Measurements from ENCODE around the gene LIPE. TPM values are rescaled to one million over a fixed set of nuclear protein-coding genes. Genes with fewer than 3 reads are reported as not detected.

LIPE gene
- total RNA-seq, 1 experiment from 2014 or later = 2.1 TPM

DNA sequence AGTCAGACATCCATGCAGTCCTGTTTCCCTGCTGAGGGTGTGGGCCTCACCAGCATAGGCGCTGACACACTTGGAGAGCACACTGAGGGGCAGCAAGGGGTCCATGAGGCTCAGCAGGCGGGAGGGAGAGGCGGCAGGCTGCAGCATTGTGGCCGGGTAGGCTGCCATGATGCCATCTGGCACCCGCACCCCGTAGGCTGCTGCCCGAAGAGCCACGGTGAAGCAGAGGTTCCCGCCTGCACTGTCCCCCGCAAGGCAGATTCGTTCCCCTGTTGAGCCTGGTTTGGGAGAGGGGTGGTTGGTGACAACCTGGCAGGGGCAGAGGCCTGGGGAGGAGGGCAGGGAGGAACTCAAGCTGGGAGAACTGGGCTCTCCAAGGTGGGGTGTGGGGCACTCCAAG, 21.1 kb downstream of the LIPE start:
- DNase-seq (no peak), ATAC-seq (no peak)
- Histone ChIP-seq H3K27me3 (ENCODE audit: low read length) (no peaks in the 10 kb centered on the region), H3F3A (ENCODE audit: low read length, unreplicated experiment) (no peaks in the 10 kb centered on the region), H3K4me3 (ENCODE audit: low read length) (no peak overlapping the region), H3K36me3 (ENCODE audit: low read depth, low read length) (no peaks in the 10 kb centered on the region), H3K4me2 (ENCODE audit: low read length) (no peak overlapping the region), H3K9me3 (ENCODE audit: low read length) (no peaks in the 10 kb centered on the region), H3K27ac (ENCODE audit: low read length) (no peak overlapping the region), H2AFZ (ENCODE audit: low read length) (no peak overlapping the region), H3K9ac (ENCODE audit: low read length) (no peak overlapping the region), H3K4me1 (ENCODE audit: insufficient read depth, low read length) (no peaks in the 10 kb centered on the region), H3K79me2 (ENCODE audit: low read length) (no peaks in the 10 kb centered on the region), H4K20me1 (ENCODE audit: low read length) (no peaks in the 10 kb centered on the region), H3K9me2 (replicated peaks; ENCODE audit: low read length) (no peaks in the 10 kb centered on the region)
- CTCF ChIA-PET = no interaction called here
- POLR2A ChIA-PET (ENCODE audit: unreplicated experiment) = no interaction called here
- intact Hi-C loops (cut with micrococcal nuclease) = no loop called here
- no TSS peak for BruUV-seq (replicated peaks)
- no peak for TF ChIP-seq EZH2phosphoT487 (IDR thresholded peaks at IDR 0.05; ENCODE audit: borderline replicate concordance, low read length)
- TF ChIP-seq, protein P1, sequence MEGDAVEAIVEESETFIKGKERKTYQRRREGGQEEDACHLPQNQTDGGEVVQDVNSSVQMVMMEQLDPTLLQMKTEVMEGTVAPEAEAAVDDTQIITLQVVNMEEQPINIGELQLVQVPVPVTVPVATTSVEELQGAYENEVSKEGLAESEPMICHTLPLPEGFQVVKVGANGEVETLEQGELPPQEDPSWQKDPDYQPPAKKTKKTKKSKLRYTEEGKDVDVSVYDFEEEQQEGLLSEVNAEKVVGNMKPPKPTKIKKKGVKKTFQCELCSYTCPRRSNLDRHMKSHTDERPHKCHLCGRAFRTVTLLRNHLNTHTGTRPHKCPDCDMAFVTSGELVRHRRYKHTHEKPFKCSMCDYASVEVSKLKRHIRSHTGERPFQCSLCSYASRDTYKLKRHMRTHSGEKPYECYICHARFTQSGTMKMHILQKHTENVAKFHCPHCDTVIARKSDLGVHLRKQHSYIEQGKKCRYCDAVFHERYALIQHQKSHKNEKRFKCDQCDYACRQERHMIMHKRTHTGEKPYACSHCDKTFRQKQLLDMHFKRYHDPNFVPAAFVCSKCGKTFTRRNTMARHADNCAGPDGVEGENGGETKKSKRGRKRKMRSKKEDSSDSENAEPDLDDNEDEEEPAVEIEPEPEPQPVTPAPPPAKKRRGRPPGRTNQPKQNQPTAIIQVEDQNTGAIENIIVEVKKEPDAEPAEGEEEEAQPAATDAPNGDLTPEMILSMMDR (conservative IDR thresholded peaks at IDR 0.05; ENCODE audit: low read depth, low read length) = no peak
- no peak for TF ChIP-seq EZH2 (IDR thresholded peaks at IDR 0.05; ENCODE audit: low read length, unreplicated experiment)

DNA sequence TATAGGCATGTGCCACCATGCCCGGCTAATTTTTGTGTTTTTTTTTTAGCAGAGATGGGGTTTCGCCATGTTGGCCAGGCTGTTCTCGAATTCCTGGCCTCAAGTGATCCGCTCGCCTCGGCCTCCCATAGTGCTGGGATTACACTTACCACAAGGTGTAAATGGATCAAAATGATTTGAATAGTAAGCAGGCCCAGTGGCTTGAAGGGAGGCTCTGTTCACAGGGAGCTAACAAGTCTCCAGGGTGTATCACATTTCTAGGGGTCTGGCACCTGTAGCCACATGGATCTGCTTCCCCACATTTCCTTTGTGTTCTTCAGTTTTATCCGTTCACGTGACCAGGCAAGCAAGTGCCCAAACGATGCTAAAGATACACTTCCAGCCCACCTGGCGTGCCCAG, 23.6 kb downstream of the LIPE start:
- BruUV-seq (replicated peaks) = no TSS peak
- Histone ChIP-seq H3K27me3 (ENCODE audit: low read length) (no peaks in the 10 kb centered on the region), H3K9me2 (replicated peaks; ENCODE audit: low read length) (no peaks in the 10 kb centered on the region), H3K4me1 (ENCODE audit: insufficient read depth, low read length) (no peaks in the 10 kb centered on the region), H3K4me2 (ENCODE audit: low read length) (no peak overlapping the region), H3K79me2 (ENCODE audit: low read length) (no peaks in the 10 kb centered on the region), H3K9ac (ENCODE audit: low read length) (no peak overlapping the region), H4K20me1 (ENCODE audit: low read length) (no peaks in the 10 kb centered on the region), H3K27ac (ENCODE audit: low read length) (no peak overlapping the region), H3K36me3 (ENCODE audit: low read depth, low read length) (no peaks in the 10 kb centered on the region), H2AFZ (ENCODE audit: low read length) (no peak overlapping the region), H3F3A (ENCODE audit: low read length, unreplicated experiment) (no peaks in the 10 kb centered on the region), H3K9me3 (ENCODE audit: low read length) (no peaks in the 10 kb centered on the region), H3K4me3 (ENCODE audit: low read length) (no peak overlapping the region)
- intact Hi-C loops (cut with micrococcal nuclease) = no loop called here
- TF ChIP-seq, protein P1 (conservative IDR thresholded peaks at IDR 0.05; ENCODE audit: low read depth, low read length) = no peak
- TF ChIP-seq EZH2phosphoT487 (IDR thresholded peaks at IDR 0.05; ENCODE audit: borderline replicate concordance, low read length) (no peak), EZH2 (IDR thresholded peaks at IDR 0.05; ENCODE audit: low read length, unreplicated experiment) (no peak)
- ChIA-PET CTCF (no interaction called here), POLR2A (ENCODE audit: unreplicated experiment) (no interaction called here)
- no peak for DNase-seq
- ATAC-seq = no peak

DNA sequence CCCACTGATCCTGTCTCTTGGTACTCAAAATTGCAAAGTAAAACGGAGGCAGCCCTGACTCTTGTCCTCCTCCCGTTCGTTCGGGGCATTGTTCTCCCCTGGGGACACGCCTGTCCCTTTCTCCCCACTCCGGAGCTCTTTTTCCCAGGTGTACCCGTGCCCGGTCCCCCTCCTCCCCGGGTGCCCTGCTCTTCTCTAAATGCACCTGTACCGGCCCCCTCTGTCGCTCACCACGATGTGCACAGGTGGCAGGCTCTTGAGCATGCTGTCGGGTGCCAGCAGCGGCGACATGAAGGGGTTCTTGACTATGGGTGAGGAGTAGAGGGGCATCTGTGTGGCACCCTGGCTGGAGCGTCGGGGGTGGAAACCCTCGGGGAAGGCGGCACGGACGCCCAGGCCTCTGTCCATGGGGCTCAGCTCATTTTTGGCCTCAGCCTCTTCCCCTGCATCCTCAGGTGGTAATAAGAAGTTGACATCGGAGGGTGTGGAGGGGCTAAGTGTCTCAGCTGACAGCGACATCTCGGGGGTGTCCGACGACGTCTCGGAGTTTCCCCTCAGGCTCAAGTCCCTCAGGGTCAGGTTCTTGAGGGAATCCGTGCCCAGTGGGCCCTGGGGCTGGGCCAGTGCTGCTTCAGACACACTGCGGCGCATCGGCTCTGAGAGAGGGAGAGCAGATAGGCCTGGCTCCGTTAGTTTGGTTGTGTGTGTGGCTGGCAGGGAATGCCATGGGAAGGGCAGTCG, 24.6 kb downstream of the LIPE start:
- ChIA-PET CTCF (no interaction called here), POLR2A (ENCODE audit: unreplicated experiment) (interaction anchor here (0.7 kb wide), 1 partner anchor 532 kb away, joined by 4 read pairs; no protein-coding TSS in a partner anchor)
- H3K9me2 ChIP-seq (replicated peaks; ENCODE audit: low read length) = no peaks in the 10 kb centered on the region
- H3K79me2 ChIP-seq (ENCODE audit: low read length) = peaks cover 5% of the 10 kb centered on the region
- peak overlapping the region; percentile 92 for H3K4me2 ChIP-seq (ENCODE audit: low read length)
- H3K9me3 ChIP-seq (ENCODE audit: low read length) = no peaks in the 10 kb centered on the region
- peak overlapping the region; percentile 80 for H3K4me3 ChIP-seq (ENCODE audit: low read length)
- peak overlapping the region; percentile 81; the same call in 1 of the 2 replicates for H2AFZ ChIP-seq (ENCODE audit: low read length)
- TF ChIP-seq EZH2 (IDR thresholded peaks at IDR 0.05; ENCODE audit: low read length, unreplicated experiment) (no peak), EZH2phosphoT487 (IDR thresholded peaks at IDR 0.05; ENCODE audit: borderline replicate concordance, low read length) (no peak)
- TF ChIP-seq, protein P1 (conservative IDR thresholded peaks at IDR 0.05; ENCODE audit: low read depth, low read length) = no peak
- intact Hi-C loops (cut with micrococcal nuclease) = no loop called here
- peaks cover 4% of the 10 kb centered on the region for H3K4me1 ChIP-seq (ENCODE audit: insufficient read depth, low read length)
- H3K9ac ChIP-seq (ENCODE audit: low read length) = peak overlapping the region; percentile 59
- no peaks in the 10 kb centered on the region for H4K20me1 ChIP-seq (ENCODE audit: low read length)
- no peak overlapping the region for H3K27ac ChIP-seq (ENCODE audit: low read length)
- ATAC-seq = no peak
- no peaks in the 10 kb centered on the region for H3K36me3 ChIP-seq (ENCODE audit: low read depth, low read length)
- H3F3A ChIP-seq (ENCODE audit: low read length, unreplicated experiment) = no peaks in the 10 kb centered on the region
- no peaks in the 10 kb centered on the region for H3K27me3 ChIP-seq (ENCODE audit: low read length)
- BruUV-seq (replicated peaks) = no TSS peak
- DNase-seq = no peak

Measured in PC-3 (cell line).